OCI-LY3 (cell line): ENCODE data around the gene WWOX.

ENCODE experiments used
- H2AFZ ChIP-seq: fragments of 200-600, 300-600 bp; shearing (Covaris generic); 2 replicates; pipeline ENCODE4 v1.6.0; 2014; ENCODE audit warnings: antibody characterized with exemption, low read depth, low read length
- H3K27ac ChIP-seq: fragments of 200-600, 300-600 bp; sonication (generic); 2 replicates; pipeline ENCODE4 v1.5.1; 2014; ENCODE audit warnings: mild to moderate bottlenecking, low read length, moderate library complexity, mixed read lengths
- H3K27me3 ChIP-seq: fragments of 200-600, 300-600 bp; sonication (generic); 2 replicates; pipeline ENCODE4 v1.6.1; 2014; ENCODE audit warnings: low read depth, low read length, mixed read lengths
- H3K36me3 ChIP-seq: fragments of 200-600, 300-600 bp; sonication (generic); replicated peaks from 2 replicates; pipeline ENCODE3; 2014; ENCODE audit warnings: low read depth, low read length, mixed read lengths
- H3K4me1 ChIP-seq: fragments of 300-600, 200-600 bp; sonication (generic); 2 replicates; pipeline ENCODE4 v1.6.1; 2014; ENCODE audit warnings: low read length, mixed read lengths
- H3K4me2 ChIP-seq: fragments of 200-600, 300-600 bp; sonication (generic); 2 replicates; pipeline ENCODE4 v1.6.1; 2014; ENCODE audit warnings: low read length, mixed read lengths
- H3K4me3 ChIP-seq: fragments of 300-600, 200-600 bp; sonication (generic); 2 replicates; pipeline ENCODE4 v1.5.1; 2014; ENCODE audit warnings: antibody characterized with exemption, mild to moderate bottlenecking, low read length, moderate library complexity
- H3K79me2 ChIP-seq: fragments of 300-600, 200-600 bp; shearing (Covaris generic); 2 replicates; pipeline ENCODE4 v1.6.1; 2014; ENCODE audit warnings: mild to moderate bottlenecking, low read length, mixed read lengths
- H3K9ac ChIP-seq: fragments of 300-600, 200-600 bp; shearing (Covaris generic); 2 replicates; pipeline ENCODE4 v1.6.0; 2014; ENCODE audit warnings: mild to moderate bottlenecking, low read length, moderate library complexity
- H3K9me3 ChIP-seq: fragments of 200-600, 300-600 bp; shearing (Covaris generic); 2 replicates; pipeline ENCODE4 v1.6.1; 2014; ENCODE audit warnings: low read length, mixed read lengths; ENCODE audit not compliant: insufficient read depth
- H4K20me1 ChIP-seq: fragments of 200-600, 300-600 bp; sonication (generic); 2 replicates; pipeline ENCODE4 v1.6.1; 2016; ENCODE audit warnings: low read length, mixed read lengths; ENCODE audit not compliant: insufficient read depth
- CTCF ChIP-seq: fragments of 200-600, 300-600 bp; sonication (generic); IDR thresholded peaks from 2 replicates; pipeline ENCODE4 v1.5.1; 2014; ENCODE audit warnings: antibody characterized with exemption, low read length, low read depth
- EZH2phosphoT487 ChIP-seq: fragments of 200-600 bp; shearing (Covaris generic); IDR thresholded peaks from 2 replicates; pipeline ENCODE4 v1.6.1; 2018; ENCODE audit warnings: antibody characterized with exemption, mixed run types, low read depth

WWOX gene

DNA sequence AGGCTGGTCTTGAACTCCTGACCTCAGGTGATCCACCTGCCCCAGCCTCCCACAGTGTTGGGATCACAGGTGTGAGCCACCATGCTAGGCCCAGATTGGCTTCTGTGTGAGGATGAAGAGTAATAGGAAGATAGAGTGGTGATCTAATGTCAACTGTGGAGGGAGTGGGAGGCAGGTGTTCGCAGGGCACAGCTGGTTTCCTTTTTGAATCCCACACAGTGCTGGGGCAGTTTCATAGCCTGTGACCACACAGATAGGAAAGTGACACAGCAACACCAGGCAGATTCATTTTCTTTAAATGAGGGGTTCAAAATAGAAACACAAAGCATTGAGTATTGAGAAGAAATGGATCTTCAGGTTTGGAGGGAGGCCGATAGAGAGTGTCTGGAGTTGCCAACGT is 540.3 kb downstream of the WWOX start:
- H3K4me1 ChIP-seq = no peaks in the 10 kb centered on the region
- H3K9ac ChIP-seq = no peak overlapping the region
- no peaks in the 10 kb centered on the region for H3K36me3 ChIP-seq
- H3K9me3 ChIP-seq = no peaks in the 10 kb centered on the region
- H4K20me1 ChIP-seq = no peaks in the 10 kb centered on the region
- H2AFZ ChIP-seq = no peak overlapping the region
- H3K4me2 ChIP-seq = no peak overlapping the region
- no peak overlapping the region for H3K27ac ChIP-seq
- H3K27me3 ChIP-seq = no peaks in the 10 kb centered on the region
- TF ChIP-seq CTCF (no peak), EZH2phosphoT487 (no peak)
- H3K79me2 ChIP-seq = no peaks in the 10 kb centered on the region
- no peak overlapping the region for H3K4me3 ChIP-seq

DNA sequence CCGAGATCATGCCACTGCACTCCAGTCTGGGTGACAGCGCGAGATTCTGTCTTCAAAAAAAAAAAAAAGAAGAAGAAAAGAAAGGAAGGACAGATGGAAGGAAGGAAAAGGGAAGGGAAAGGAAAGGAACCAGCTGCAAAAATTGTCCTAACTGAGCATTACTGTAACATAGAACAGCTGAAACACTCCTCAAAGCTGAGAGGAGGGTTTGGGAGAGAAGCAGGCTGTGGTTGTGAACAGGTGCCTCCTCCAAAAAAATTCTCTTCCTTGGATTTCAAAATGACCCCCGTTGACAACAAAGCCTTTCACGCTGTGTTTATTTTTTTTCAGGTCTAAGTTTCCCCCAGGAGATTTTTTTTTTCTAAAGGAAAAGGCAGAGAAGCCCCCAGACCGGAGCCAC is 541.4 kb downstream of the WWOX start:
- no peaks in the 10 kb centered on the region for H3K9me3 ChIP-seq
- no peak overlapping the region for H3K9ac ChIP-seq
- no peak overlapping the region for H2AFZ ChIP-seq
- H3K79me2 ChIP-seq = no peaks in the 10 kb centered on the region
- no peaks in the 10 kb centered on the region for H3K4me1 ChIP-seq
- TF ChIP-seq EZH2phosphoT487 (no peak), CTCF (no peak)
- no peaks in the 10 kb centered on the region for H4K20me1 ChIP-seq
- no peaks in the 10 kb centered on the region for H3K36me3 ChIP-seq
- H3K27ac ChIP-seq = no peak overlapping the region
- H3K4me3 ChIP-seq = no peak overlapping the region
- no peaks in the 10 kb centered on the region for H3K27me3 ChIP-seq
- H3K4me2 ChIP-seq = no peak overlapping the region

- H3K9me3 ChIP-seq = no peaks in the 10 kb centered on the region
- H3K4me2 ChIP-seq = no peak overlapping the region
- no peaks in the 10 kb centered on the region for H3K4me1 ChIP-seq
- no peaks in the 10 kb centered on the region for H3K36me3 ChIP-seq
- no peak overlapping the region for H2AFZ ChIP-seq
- H3K27me3 ChIP-seq = no peaks in the 10 kb centered on the region
- no peak overlapping the region for H3K9ac ChIP-seq
- H3K27ac ChIP-seq = no peak overlapping the region
- no peak overlapping the region for H3K4me3 ChIP-seq
- TF ChIP-seq EZH2phosphoT487 (no peak), CTCF (no peak)
- no peaks in the 10 kb centered on the region for H3K79me2 ChIP-seq
- no peaks in the 10 kb centered on the region for H4K20me1 ChIP-seq
Observed at GRCh38 chr16:78641433-78641832, 542.0 kb downstream of the WWOX start.

GRCh38 chr16:78642621-78643285 is 543.3 kb downstream of the WWOX start:
- Histone ChIP-seq H3K36me3 (no peaks in the 10 kb centered on the region), H3K27ac (no peak overlapping the region), H3K9me3 (no peaks in the 10 kb centered on the region), H3K4me2 (no peak overlapping the region), H3K27me3 (no peaks in the 10 kb centered on the region), H4K20me1 (no peaks in the 10 kb centered on the region), H2AFZ (no peak overlapping the region), H3K79me2 (no peaks in the 10 kb centered on the region), H3K4me3 (no peak overlapping the region), H3K4me1 (no peaks in the 10 kb centered on the region), H3K9ac (no peak overlapping the region)
- TF ChIP-seq EZH2phosphoT487 = no peak
- no peak for TF ChIP-seq CTCF
